Astrocyte (in vitro differentiated cells and primary cell): ENCODE measurements around the gene DNAJC16. TPM values are rescaled to one million over a fixed set of nuclear protein-coding genes. Genes with fewer than 3 reads are reported as not detected.

Experiments
- DNase-seq: peaks from one replicate; pipeline ENCODE4 v3.0.0-alpha.2; 2010; ENCODE audit warnings: low read depth
- FAIRE-seq: peaks from 2 replicates; lab custom pipeline; 2011; peaks lifted over from hg19 to GRCh38; lab: Jason Lieb, UNC
- H2AFZ ChIP-seq: 2 replicates; pipeline ENCODE4 v1.6.0; 2012; ENCODE audit warnings: low read depth, low read length, inconsistent platforms
- H3K27ac ChIP-seq: 2 replicates; pipeline ENCODE4 v1.5.1; 2011; ENCODE audit warnings: low read depth, low read length, inconsistent platforms
- H3K27me3 ChIP-seq: 2 replicates; pipeline ENCODE4 v1.6.0; 2011; ENCODE audit warnings: low read length, inconsistent platforms; ENCODE audit not compliant: insufficient read depth
- H3K36me3 ChIP-seq: 2 replicates; pipeline ENCODE4 v1.5.1; 2011; ENCODE audit warnings: low read length, inconsistent platforms; ENCODE audit not compliant: insufficient read depth
- H3K4me1 ChIP-seq: 2 replicates; pipeline ENCODE4 v1.5.1; 2011; ENCODE audit warnings: low read length, inconsistent platforms; ENCODE audit not compliant: insufficient read depth
- H3K4me2 ChIP-seq: 2 replicates; pipeline ENCODE4 v1.6.0; 2012; ENCODE audit warnings: low read length, inconsistent platforms
- H3K4me3 ChIP-seq: 2 replicates; pipeline ENCODE4 v1.5.1; 2011; ENCODE audit warnings: low read depth, mild to moderate bottlenecking, low read length, inconsistent platforms; ENCODE audit not compliant: insufficient read depth
- H3K79me2 ChIP-seq: 2 replicates; pipeline ENCODE4 v1.6.0; 2012; ENCODE audit warnings: mild to moderate bottlenecking, low read length, inconsistent platforms; ENCODE audit not compliant: insufficient read depth
- H3K9ac ChIP-seq: 2 replicates; pipeline ENCODE4 v1.6.0; 2012; ENCODE audit warnings: mild to moderate bottlenecking, low read length, inconsistent platforms
- H3K9me3 ChIP-seq: 2 replicates; pipeline ENCODE4 v1.5.1; 2012; ENCODE audit warnings: low read depth, mild to moderate bottlenecking, low read length, inconsistent platforms; ENCODE audit not compliant: insufficient read depth
- H4K20me1 ChIP-seq: 2 replicates; pipeline ENCODE4 v1.6.0; 2012; ENCODE audit warnings: low read length, inconsistent platforms; ENCODE audit not compliant: insufficient read depth
- H3K27ac Mint-ChIP-seq: one replicate; pipeline ENCODE4 v1.8.0; 2021; ENCODE audit warnings: mild to moderate bottlenecking, mixed read lengths; ENCODE audit not compliant: unreplicated experiment
- H3K27me3 Mint-ChIP-seq: one replicate; pipeline ENCODE4 v1.8.0; 2021; ENCODE audit warnings: low read depth, mixed read lengths; ENCODE audit not compliant: unreplicated experiment
- H3K36me3 Mint-ChIP-seq: one replicate; pipeline ENCODE4 v1.8.0; 2021; ENCODE audit warnings: low read depth, mixed read lengths; ENCODE audit not compliant: unreplicated experiment
- H3K4me1 Mint-ChIP-seq: one replicate; pipeline ENCODE4 v1.8.0; 2021; ENCODE audit warnings: low read depth, mixed read lengths; ENCODE audit not compliant: unreplicated experiment
- H3K4me3 Mint-ChIP-seq: one replicate; pipeline ENCODE4 v1.8.0; 2021; ENCODE audit warnings: mild to moderate bottlenecking, moderate library complexity, mixed read lengths; ENCODE audit not compliant: unreplicated experiment
- H3K9me3 Mint-ChIP-seq: one replicate; pipeline ENCODE4 v1.8.0; 2021; ENCODE audit warnings: mild to moderate bottlenecking, mixed read lengths; ENCODE audit not compliant: unreplicated experiment
- CTCF ChIP-seq: IDR thresholded peaks from 2 replicates; pipeline ENCODE4 v1.5.1; 2011; ENCODE audit warnings: low read depth, mild to moderate bottlenecking, inconsistent platforms, low read length, moderate library complexity; ENCODE audit not compliant: insufficient read depth
- EZH2 ChIP-seq: IDR thresholded peaks from 2 replicates; pipeline ENCODE4 v1.6.1; 2012; ENCODE audit warnings: mild to moderate bottlenecking, low read length, inconsistent platforms; ENCODE audit not compliant: insufficient read depth
- total RNA-seq: library from RNA; stranded (reverse); gene quantifications from 2 replicates; pipeline ENCODE4 v1.2.1, GENCODE V29; 2021

DNAJC16 gene
- total RNA-seq, 1 donor from 2014 or later, result 19.6 TPM

DNA sequence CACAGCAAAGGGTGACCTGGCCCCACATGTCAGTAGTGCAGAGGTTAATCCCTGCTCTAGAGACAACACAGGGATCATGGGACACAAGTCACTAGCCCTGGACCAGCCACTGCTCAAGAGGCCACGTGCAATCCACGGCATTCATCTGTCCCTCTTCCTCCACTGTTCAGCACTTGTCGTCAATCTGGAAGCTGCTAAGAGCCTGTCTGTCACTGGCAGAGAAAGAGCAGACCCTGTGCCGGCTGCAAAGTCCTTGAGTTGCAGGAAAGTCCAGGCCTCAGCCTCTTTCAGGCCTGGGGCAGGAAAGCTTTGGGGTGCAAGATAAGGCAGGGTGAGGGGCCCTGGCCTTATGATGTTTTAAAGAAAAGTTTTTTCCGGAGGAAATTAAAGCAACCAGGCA is 34.1 kb upstream of the DNAJC16 start:
- no peak for FAIRE-seq
- no peak overlapping the region for H3K27ac Mint-ChIP-seq
- H3K4me3 ChIP-seq, result no peak overlapping the region

DNA sequence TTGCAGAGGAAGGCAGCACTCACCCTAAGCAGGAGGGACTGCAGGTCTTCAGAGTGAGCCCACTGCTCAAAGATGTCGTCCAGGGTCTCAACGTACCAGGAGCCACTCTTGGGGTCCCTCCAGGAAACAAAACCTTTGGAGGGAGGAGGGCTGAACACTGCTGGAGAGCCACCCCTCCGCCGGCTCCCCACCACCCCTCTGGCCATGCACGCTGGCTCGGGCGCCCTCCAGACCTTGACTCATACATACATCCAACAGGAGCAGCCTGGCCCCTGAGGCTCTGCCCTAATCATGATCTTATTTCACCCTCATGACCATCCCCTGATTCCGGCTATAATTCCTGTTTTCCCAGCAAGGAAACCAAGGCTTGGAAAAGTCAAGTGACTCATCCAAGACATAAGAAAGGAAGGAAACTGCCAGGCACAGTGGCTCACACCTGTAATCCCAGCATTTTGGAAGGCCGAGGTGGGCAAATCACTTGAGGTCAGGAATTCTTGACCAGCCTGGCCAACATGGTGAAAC is 32.7 kb upstream of the DNAJC16 start:
- Histone ChIP-seq H3K79me2 (no peaks in the 10 kb centered on the region), H3K36me3 (no peaks in the 10 kb centered on the region), H3K27me3 (no peaks in the 10 kb centered on the region), H3K27ac (no peak overlapping the region), H3K4me2 (no peak overlapping the region), H3K9ac (no peak overlapping the region), H3K4me3 (no peak overlapping the region), H4K20me1 (no peaks in the 10 kb centered on the region), H3K4me1 (no peaks in the 10 kb centered on the region), H3K9me3 (no peaks in the 10 kb centered on the region), H2AFZ (no peak overlapping the region)
- Mint-ChIP-seq H3K4me3 (no peak overlapping the region), H3K27ac (no peak overlapping the region), H3K36me3 (peaks cover 9% of the 10 kb centered on the region), H3K4me1 (peaks cover 3% of the 10 kb centered on the region), H3K27me3 (no peaks in the 10 kb centered on the region), H3K9me3 (no peaks in the 10 kb centered on the region)
- FAIRE-seq (no peak), DNase-seq (no peak)
- no peak for TF ChIP-seq CTCF
- no peak for TF ChIP-seq EZH2

More for the DNA sequence above, 34.1 kb upstream of the DNAJC16 start:
- Histone ChIP-seq H2AFZ (no peak overlapping the region), H3K9ac (no peak overlapping the region), H3K27ac (no peak overlapping the region), H4K20me1 (no peaks in the 10 kb centered on the region), H3K4me2 (no peak overlapping the region), H3K9me3 (no peaks in the 10 kb centered on the region), H3K4me1 (no peaks in the 10 kb centered on the region), H3K36me3 (no peaks in the 10 kb centered on the region), H3K27me3 (no peaks in the 10 kb centered on the region), H3K79me2 (no peaks in the 10 kb centered on the region)
- no peak for DNase-seq
- peaks cover 3% of the 10 kb centered on the region for H3K4me1 Mint-ChIP-seq
- TF ChIP-seq CTCF, result no peak
- no peak for TF ChIP-seq EZH2
- H3K9me3 Mint-ChIP-seq, result no peaks in the 10 kb centered on the region
- H3K4me3 Mint-ChIP-seq, result no peak overlapping the region
- no peaks in the 10 kb centered on the region for H3K27me3 Mint-ChIP-seq
- H3K36me3 Mint-ChIP-seq, result peaks cover 7% of the 10 kb centered on the region
